ENCODE results near the gene LRSAM1.

The LRSAM1 gene

DNA sequence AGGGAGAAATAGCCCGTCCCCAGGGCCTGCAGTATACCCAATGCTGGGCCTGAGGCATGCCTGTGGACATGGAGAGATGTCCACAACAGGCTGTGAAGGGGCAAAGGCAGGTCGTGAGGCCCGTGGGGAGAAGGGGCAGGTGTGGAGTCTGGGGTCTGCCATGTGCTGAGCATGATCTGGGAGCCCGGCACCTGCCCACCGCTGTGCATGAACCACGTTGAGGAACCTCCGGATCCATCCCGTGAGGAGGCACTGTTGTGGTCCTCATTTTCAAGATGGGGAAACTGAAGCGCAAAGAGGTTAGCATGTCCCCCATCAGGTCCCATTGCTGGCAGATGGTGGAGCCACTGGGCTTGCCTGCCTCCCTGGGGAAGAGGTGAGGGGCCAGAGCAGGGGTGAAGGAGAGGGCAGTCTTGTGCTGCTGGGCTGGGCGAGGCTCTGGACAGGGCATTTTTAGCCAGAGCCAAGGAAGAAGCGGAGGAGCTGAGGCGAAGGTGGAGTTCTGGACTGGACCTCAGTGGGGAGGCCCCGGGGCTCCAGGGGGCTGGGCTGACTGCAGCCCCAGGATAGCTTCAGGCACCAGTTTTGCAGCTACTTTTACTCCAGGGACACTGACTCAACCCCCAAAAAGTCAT, 46.5 kb downstream of the LRSAM1 start:
- DNase-seq (ENCODE audit: low read depth in 2 of 2), result no peak

DNA sequence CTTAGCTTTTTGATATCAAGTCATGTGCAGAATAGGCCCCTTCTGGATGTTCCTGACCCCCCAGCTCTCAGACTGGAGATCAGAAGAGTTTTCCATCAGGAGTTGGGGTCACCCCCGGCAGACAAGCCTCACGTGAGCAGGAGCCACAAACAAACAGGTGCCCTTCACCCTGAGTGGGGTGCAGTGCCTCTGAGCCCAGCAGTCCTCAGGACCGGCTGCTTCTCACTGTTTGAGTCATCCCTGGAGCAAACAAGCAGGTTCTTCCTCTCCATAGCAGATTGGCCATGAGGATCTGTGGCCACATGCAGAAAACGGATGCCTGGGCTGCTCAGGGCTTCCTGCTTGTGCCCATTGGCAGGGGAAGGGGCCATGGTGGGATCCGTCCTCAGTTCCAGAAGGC, 47.0 kb downstream of the LRSAM1 start:
- DNase-seq (ENCODE audit: low read depth in 2 of 2), result no peak

DNA sequence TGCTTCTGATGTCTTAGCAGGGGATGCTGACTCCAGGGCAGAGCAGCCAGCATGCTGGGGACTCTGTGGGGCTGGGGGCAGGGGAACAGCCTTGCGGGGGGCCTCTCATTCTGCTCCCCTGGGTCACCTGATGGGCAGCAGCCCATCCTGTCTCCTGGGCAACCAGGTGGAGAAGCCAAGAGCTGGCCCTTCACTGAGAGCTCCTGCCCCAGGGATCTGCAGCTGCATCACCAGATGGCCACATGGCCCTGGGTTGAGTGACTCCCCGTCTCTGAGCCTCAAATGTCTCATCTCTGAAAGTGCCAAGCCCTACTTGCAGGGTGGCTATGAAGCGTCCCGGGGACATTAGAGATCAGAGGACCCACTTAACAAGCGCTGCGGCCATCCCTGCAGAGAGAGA, 49.1 kb downstream of the LRSAM1 start:
- no peak for DNase-seq (ENCODE audit: low read depth in 2 of 2)

GRCh38 chr9:127500862-127501261, 49.6 kb downstream of the LRSAM1 start:
- DNase-seq (ENCODE audit: low read depth in 2 of 2), result no peak

- no peak for DNase-seq (ENCODE audit: low read depth in 2 of 2)
Measured at GRCh38 chr9:127501821-127502343, 50.6 kb downstream of the LRSAM1 start.

DNA sequence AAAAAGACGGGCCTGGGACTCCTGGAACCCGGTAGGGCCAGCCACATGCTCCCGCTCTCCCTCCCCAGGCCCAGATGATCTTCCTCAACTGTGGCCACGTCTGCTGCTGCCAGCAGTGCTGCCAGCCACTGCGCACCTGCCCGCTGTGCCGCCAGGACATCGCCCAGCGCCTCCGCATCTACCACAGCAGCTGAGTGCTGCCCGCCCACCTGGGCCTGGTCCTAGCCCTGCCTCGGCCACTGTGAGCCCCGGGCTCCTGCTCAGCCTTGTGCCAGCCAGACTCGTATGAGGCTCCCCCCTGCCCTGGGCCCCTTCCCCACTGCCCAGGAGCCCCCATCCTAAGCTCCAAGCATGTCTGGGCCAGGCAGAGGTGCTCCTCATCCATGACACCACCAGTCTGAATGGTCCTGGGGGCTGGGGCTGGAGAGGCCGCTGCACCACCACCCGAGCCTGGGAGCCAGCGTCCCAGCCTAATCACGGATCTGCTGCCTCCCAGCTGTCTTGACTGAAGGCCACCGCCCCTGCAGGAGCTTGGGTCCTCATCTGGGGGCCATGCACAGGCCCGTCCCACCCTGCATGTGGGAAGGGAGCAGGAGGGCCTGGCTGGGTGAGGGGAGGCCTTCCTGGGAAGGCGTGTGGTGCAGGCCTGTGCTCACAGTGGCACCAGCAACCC, 51.5 kb downstream of the LRSAM1 start:
- DNase-seq (ENCODE audit: low read depth in 2 of 2), result no peak

GRCh38 chr9:127503379-127503921, 52.1 kb downstream of the LRSAM1 start:
- no peak for DNase-seq (ENCODE audit: low read depth in 2 of 2)

GRCh38 chr9:127503947-127504886, 52.9 kb downstream of the LRSAM1 start:
- DNase-seq (ENCODE audit: low read depth in 2 of 2), result peak; percentile 38

DNA sequence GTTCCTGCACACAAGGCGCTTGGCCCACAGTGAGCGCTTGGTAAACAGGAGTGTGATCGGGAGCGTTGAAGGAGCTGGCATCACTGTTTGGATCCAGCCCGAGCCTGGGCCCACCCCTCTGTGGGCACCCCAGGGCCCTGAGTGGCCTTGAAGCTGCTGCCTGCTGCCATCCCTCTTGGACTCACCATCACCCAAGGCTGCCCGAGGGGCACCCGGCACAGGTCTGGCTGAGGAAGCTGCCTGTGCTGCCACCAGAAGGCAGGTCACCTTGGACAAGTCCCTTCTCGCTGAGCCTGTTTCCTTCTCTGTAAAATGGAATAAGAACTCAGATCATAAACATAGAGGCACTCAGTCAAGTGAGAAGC, 53.6 kb downstream of the LRSAM1 start:
- DNase-seq (ENCODE audit: low read depth in 2 of 2), result no peak

GRCh38 chr9:127505396-127506116, 54.2 kb downstream of the LRSAM1 start:
- no peak for DNase-seq (ENCODE audit: low read depth in 2 of 2)

- no peak for DNase-seq (ENCODE audit: low read depth in 2 of 2)
Measured at GRCh38 chr9:127506117-127506813, 55.0 kb downstream of the LRSAM1 start.

DNA sequence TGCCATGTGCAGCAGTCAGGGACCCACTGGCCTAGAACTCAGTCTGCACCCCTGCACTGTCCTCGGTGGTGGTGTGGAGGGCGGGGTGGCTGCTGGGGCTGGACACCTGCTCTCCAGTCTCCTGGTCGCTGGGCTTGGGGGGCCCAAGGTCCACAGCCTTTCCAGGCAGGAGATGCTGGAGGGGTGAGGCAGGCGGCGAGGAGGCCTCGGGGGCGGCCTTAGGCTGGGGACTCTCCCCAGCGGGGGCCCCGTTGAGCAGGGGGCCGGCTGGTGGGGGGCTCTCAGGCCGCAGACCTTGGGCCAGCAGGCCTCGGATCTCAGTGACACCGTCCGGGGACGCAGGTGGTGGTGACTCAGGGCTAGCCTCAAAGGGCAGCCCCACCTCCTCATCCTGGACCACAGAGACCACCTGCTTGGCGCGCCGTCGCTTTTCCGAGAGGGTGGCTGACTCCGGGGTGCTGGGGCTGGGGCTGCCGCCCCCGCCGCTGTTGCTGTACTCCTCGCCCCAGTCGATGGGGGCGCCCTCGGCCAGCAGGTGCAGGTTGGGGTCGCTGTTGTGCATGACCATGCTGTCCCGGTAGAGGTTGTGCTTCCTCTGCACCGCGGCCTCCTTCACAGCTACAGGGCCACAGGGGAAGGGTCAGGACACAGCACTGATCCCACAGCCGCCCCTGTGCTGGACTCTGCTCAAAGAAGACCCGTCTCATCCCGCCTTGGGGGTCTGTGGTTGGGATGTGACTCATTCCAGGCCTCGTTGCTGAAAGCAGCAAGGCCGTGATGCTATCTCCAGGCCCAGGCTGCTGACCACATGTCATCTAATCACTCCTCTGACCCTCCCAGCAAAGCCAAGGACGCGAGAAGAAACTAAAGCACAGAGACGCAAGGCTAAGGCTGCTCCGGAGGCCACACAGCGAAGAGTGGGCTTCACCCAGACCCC, 55.8 kb downstream of the LRSAM1 start:
- DNase-seq (ENCODE audit: low read depth in 2 of 2), result no peak

DNA sequence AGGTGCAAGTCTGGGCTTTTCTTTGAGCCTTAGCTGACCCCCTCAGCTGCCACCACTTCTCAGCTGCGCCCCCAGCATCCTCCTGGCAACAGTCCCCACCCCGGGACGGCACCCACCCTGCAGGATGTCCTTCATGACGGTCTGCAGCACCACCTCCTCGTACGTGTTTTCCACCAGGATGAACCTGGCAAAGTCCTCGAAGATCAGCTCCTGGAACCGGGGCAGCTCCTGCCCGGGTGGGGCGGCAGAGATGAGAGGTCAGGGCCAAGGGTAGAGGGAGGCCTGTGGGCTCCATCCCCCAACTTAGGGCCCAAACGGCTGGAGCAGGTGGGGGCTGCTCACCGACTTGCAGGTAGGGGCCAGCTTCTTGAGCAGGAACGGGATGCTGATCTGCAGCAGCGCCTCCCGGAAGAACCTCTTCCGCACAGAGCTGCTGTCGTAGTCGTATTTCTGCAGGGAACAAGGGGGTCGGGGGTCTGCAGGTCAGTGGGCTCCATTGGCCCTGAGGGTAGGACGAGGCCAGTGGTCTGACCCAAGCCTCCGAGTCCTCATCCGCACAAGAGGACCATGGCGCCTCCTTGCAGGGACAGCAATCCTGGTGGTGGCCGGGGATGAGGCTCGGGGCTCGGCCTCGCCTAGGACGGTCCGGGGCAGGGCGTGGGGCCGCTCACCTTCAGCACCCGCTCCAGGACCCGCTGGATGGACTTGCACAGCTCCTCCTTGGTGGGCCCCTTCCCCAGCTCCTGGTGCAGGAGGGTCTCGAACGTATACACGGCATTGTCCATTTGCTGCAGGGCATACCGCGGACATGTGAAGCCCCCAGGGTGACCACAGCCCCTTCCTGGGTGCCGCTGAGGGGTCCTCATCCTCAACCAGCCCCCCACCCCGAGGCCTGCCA, 56.7 kb downstream of the LRSAM1 start:
- DNase-seq (ENCODE audit: low read depth in 2 of 2), result no peak

DNA sequence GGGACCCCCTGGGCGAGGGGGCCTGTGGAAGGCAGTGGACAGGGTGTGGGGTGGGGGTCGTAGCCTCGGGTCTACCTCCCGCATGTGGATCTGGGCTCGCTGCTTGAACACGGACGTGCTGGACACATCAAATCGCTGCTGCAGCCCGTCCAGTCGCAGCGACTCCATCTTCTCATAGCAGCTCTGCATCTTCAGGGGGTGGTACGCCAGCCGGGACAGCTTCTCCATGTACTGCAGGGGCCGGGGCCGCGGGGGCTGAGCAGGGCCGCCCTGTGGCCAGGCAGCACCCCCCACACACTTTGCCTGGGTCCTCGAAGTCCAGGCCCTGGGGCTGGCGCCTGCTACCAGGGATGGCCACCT, 57.6 kb downstream of the LRSAM1 start:
- DNase-seq (ENCODE audit: low read depth in 2 of 2), result no peak

DNA sequence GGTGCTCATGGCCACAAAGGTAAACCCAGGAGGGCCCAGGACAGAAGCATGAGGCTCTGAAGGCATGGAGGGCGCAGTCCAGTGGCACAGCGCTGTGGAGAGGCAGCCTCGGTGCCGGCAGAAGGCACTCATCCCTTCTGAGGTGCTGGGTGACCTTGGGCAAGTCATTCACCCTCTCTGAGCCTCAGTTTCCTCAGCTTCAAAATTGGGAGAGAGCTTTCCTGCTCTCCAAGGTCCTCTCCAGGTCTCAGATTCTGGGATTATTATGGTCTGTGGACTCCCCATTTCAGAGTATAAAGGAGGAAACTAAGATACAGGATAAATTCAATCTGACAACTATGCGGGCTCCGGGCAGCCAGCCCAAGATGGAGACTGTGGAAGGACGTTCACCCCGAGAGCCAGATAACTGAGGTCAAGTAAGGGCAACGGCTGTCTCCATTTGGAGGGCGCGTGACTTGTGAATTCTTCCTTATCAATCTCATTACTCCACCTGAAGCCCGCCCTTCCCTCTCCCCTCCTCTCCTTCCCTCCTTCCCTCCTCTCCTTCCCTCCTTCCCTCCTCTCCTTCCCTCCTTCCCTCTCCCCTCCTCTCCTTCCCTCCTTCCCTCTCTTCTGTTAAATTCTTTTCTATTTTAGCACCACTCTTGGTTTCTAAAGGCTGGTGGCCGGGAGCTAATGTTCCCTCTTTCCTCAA, 58.1 kb downstream of the LRSAM1 start:
- no peak for DNase-seq (ENCODE audit: low read depth in 2 of 2)

DNA sequence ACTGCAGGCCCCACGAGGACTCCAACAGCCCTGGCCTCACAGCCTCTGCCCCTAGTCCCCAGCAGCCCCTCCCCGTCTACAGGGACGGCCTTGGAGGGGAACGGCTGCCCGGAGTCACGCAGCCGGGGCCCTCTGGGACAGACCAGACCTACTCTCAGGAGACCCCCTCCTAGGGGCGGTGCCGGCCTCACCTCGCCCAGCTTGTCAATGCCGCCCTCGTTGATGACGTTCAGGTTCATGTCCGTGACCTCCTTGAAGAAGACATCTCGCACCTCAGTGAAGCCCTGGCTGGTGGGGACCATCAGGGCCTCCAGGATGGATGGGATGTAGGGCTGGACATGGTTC, 58.6 kb downstream of the LRSAM1 start:
- DNase-seq (ENCODE audit: low read depth in 2 of 2), result no peak

DNA sequence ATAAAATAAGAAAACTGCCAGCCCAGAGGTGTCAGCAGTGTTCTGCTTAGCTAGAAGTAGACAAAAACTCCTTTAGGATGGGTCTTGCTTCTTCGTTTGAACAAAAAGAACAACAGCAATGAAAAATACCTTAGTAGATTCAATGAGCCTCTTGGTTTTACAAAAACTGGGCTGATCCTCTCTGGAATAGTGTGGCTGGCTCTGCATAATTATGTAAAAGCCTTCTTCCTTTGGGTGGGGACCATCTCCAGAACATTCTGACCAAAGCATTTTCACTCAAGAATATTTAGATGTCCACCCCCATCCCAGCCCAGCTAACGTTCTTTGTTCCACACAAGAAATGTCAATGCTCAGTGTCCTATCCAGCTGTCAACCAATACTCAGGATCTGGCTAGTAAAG, 63.2 kb downstream of the LRSAM1 start:
- DNase-seq (ENCODE audit: low read depth in 2 of 2), result no peak

Data from fibroblast of skin of left biceps (primary cell).